Vagina (tissue), 2 donors: ENCODE data around the gene PHAF1.

Experiments used
- POLR2A ChIP-seq, 2 donors: fragments of 450-650 bp; IDR thresholded peaks; one replicate each; pipeline ENCODE4 v1.6.1; 2017; ENCODE audit warnings: antibody characterized with exemption in 2 of 2, mild to moderate bottlenecking in 2 of 2, moderate library complexity in 2 of 2
- POLR2AphosphoS5 ChIP-seq, 2 donors: sonication (generic); formaldehyde crosslinking; IDR thresholded peaks; one replicate each; pipeline ENCODE4 v1.9.0; 2017; ENCODE audit warnings: antibody characterized with exemption in 2 of 2, mild to moderate bottlenecking in 2 of 2, low read depth in 1 of 2; ENCODE audit not compliant: insufficient read depth in 1 of 2
- TF ChIP-seq, protein P1 (sequence below), 3 experiments: fragments of 450-650 bp in 2 of 3; fragments of 200-600 bp in 1 of 3; sonication (generic) in 1 of 3; IDR thresholded peaks; one replicate each; pipeline ENCODE4 v1.5.1; 2017 to 2019; ENCODE audit warnings: antibody characterized with exemption in 3 of 3, mild to moderate bottlenecking in 2 of 3, moderate library complexity in 2 of 3

- TF ChIP-seq, protein P1, sequence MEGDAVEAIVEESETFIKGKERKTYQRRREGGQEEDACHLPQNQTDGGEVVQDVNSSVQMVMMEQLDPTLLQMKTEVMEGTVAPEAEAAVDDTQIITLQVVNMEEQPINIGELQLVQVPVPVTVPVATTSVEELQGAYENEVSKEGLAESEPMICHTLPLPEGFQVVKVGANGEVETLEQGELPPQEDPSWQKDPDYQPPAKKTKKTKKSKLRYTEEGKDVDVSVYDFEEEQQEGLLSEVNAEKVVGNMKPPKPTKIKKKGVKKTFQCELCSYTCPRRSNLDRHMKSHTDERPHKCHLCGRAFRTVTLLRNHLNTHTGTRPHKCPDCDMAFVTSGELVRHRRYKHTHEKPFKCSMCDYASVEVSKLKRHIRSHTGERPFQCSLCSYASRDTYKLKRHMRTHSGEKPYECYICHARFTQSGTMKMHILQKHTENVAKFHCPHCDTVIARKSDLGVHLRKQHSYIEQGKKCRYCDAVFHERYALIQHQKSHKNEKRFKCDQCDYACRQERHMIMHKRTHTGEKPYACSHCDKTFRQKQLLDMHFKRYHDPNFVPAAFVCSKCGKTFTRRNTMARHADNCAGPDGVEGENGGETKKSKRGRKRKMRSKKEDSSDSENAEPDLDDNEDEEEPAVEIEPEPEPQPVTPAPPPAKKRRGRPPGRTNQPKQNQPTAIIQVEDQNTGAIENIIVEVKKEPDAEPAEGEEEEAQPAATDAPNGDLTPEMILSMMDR (IDR thresholded peaks at IDR 0.05), result no peak
- TF ChIP-seq POLR2AphosphoS5 (IDR thresholded peaks at IDR 0.05; ENCODE audit: insufficient read depth in 1 of 2, low read depth in 1 of 2) (no peak), POLR2A (IDR thresholded peaks at IDR 0.05) (no peak)
Observed at GRCh38 chr16:67187175-67187890, 77.6 kb downstream of the PHAF1 start.
